Skeletal muscle satellite cell (primary cell): ENCODE results near the gene CYB5RL.

Source experiments
- H3K27me3 ChIP-seq: 2 replicates; pipeline ENCODE4 v1.7.0; 2013; ENCODE audit warnings: low read length; ENCODE audit not compliant: control insufficient read depth, insufficient read depth
- H3K36me3 ChIP-seq: 2 replicates; pipeline ENCODE4 v1.7.0; 2013; ENCODE audit warnings: mild to moderate bottlenecking, control low read depth, low read length; ENCODE audit not compliant: insufficient read depth
- H3K4me1 ChIP-seq: 2 replicates; pipeline ENCODE4 v1.7.0; 2013; ENCODE audit warnings: low read length; ENCODE audit not compliant: control insufficient read depth, insufficient read depth
- H3K4me2 ChIP-seq: 2 replicates; pipeline ENCODE4 v1.7.0; 2013; ENCODE audit warnings: mild to moderate bottlenecking, low read length
- H3K4me3 ChIP-seq: 2 replicates; pipeline ENCODE4 v1.7.0; 2013; ENCODE audit warnings: low read length
- H3K9ac ChIP-seq: 2 replicates; pipeline ENCODE4 v1.7.0; 2013; ENCODE audit warnings: mild to moderate bottlenecking, low read depth, low read length, moderate library complexity
- H3K9me3 ChIP-seq: replicated peaks from 2 replicates; pipeline ENCODE4 v1.7.0; 2013; ENCODE audit warnings: mild to moderate bottlenecking, control low read depth, low read length

Gene CYB5RL

GRCh38 chr1:54178296-54179070, 21.3 kb downstream of the CYB5RL start:
- H3K36me3 ChIP-seq: no peaks in the 10 kb centered on the region

GRCh38 chr1:54177726-54178125, 22.1 kb downstream of the CYB5RL start:
- Histone ChIP-seq H3K4me2 (no peak overlapping the region), H3K4me1 (no peaks in the 10 kb centered on the region), H3K36me3 (no peaks in the 10 kb centered on the region), H3K4me3 (no peak overlapping the region), H3K27me3 (no peaks in the 10 kb centered on the region), H3K9ac (no peak overlapping the region), H3K9me3 (no peaks in the 10 kb centered on the region)

More at GRCh38 chr1:54178296-54179070, 21.3 kb downstream of the CYB5RL start:
- Histone ChIP-seq H3K9ac (no peak overlapping the region), H3K9me3 (no peaks in the 10 kb centered on the region), H3K4me3 (no peak overlapping the region), H3K4me1 (no peaks in the 10 kb centered on the region), H3K27me3 (no peaks in the 10 kb centered on the region), H3K4me2 (no peak overlapping the region)

- no peak overlapping the region for H3K9ac ChIP-seq
- H3K4me3 ChIP-seq: no peak overlapping the region
These were observed 23.1 kb downstream of the CYB5RL start for GRCh38 chr1:54176621-54177327.

GRCh38 chr1:54174106-54174505, 25.7 kb downstream of the CYB5RL start:
- no peak overlapping the region for H3K9ac ChIP-seq
- no peaks in the 10 kb centered on the region for H3K4me1 ChIP-seq
- no peaks in the 10 kb centered on the region for H3K9me3 ChIP-seq
- H3K36me3 ChIP-seq: no peaks in the 10 kb centered on the region
- H3K4me2 ChIP-seq: no peak overlapping the region
- H3K4me3 ChIP-seq: no peak overlapping the region
- no peaks in the 10 kb centered on the region for H3K27me3 ChIP-seq

More at GRCh38 chr1:54176621-54177327, 23.1 kb downstream of the CYB5RL start:
- Histone ChIP-seq H3K27me3 (no peaks in the 10 kb centered on the region), H3K4me1 (no peaks in the 10 kb centered on the region), H3K36me3 (no peaks in the 10 kb centered on the region), H3K4me2 (no peak overlapping the region), H3K9me3 (no peaks in the 10 kb centered on the region)

GRCh38 chr1:54173681-54174080, 26.1 kb downstream of the CYB5RL start:
- Histone ChIP-seq H3K9me3 (no peaks in the 10 kb centered on the region), H3K4me1 (no peaks in the 10 kb centered on the region), H3K4me3 (no peak overlapping the region), H3K36me3 (no peaks in the 10 kb centered on the region), H3K9ac (no peak overlapping the region), H3K4me2 (no peak overlapping the region), H3K27me3 (no peaks in the 10 kb centered on the region)

- Histone ChIP-seq H3K27me3 (no peaks in the 10 kb centered on the region), H3K4me1 (peaks cover 1% of the 10 kb centered on the region), H3K9ac (no peak overlapping the region), H3K4me3 (no peak overlapping the region), H3K4me2 (no peak overlapping the region), H3K9me3 (no peaks in the 10 kb centered on the region), H3K36me3 (no peaks in the 10 kb centered on the region)
These were observed 26.9 kb downstream of the CYB5RL start for GRCh38 chr1:54172614-54173599.

GRCh38 chr1:54171606-54172005, 28.2 kb downstream of the CYB5RL start:
- Histone ChIP-seq H3K4me3 (no peak overlapping the region), H3K36me3 (no peaks in the 10 kb centered on the region), H3K9ac (no peak overlapping the region), H3K9me3 (no peaks in the 10 kb centered on the region), H3K4me1 (peaks cover 8% of the 10 kb centered on the region), H3K27me3 (no peaks in the 10 kb centered on the region), H3K4me2 (no peak overlapping the region)

GRCh38 chr1:54171016-54171415, 28.8 kb downstream of the CYB5RL start:
- Histone ChIP-seq H3K9me3 (no peaks in the 10 kb centered on the region), H3K9ac (no peak overlapping the region)

GRCh38 chr1:54169068-54169467, 30.8 kb downstream of the CYB5RL start:
- no peaks in the 10 kb centered on the region for H3K27me3 ChIP-seq
- no peaks in the 10 kb centered on the region for H3K9me3 ChIP-seq
- no peak overlapping the region for H3K4me3 ChIP-seq
- peaks cover 8% of the 10 kb centered on the region for H3K4me1 ChIP-seq
- H3K36me3 ChIP-seq: no peaks in the 10 kb centered on the region
- H3K9ac ChIP-seq: no peak overlapping the region
- H3K4me2 ChIP-seq: no peak overlapping the region

More at GRCh38 chr1:54171016-54171415, 28.8 kb downstream of the CYB5RL start:
- peaks cover 8% of the 10 kb centered on the region for H3K4me1 ChIP-seq
- H3K4me3 ChIP-seq: no peak overlapping the region
- H3K27me3 ChIP-seq: no peaks in the 10 kb centered on the region
- H3K4me2 ChIP-seq: no peak overlapping the region
- no peaks in the 10 kb centered on the region for H3K36me3 ChIP-seq

GRCh38 chr1:54168206-54168965, 31.4 kb downstream of the CYB5RL start:
- Histone ChIP-seq H3K9me3 (no peaks in the 10 kb centered on the region), H3K36me3 (no peaks in the 10 kb centered on the region), H3K4me1 (peaks cover 8% of the 10 kb centered on the region), H3K9ac (no peak overlapping the region), H3K27me3 (no peaks in the 10 kb centered on the region), H3K4me2 (no peak overlapping the region), H3K4me3 (no peak overlapping the region)
